SK-N-SH (cell line): ENCODE data around the gene AFM.

Source experiments
- CHD2 ChIP-seq: fragments of 150-350 bp; IDR thresholded peaks from 2 replicates; pipeline ENCODE4 v1.6.1; 2018; ENCODE audit warnings: low read length; ENCODE audit not compliant: partially characterized antibody
- CTCF ChIP-seq: fragments of 200-600 bp; sonication (generic); IDR thresholded peaks from 2 replicates; pipeline ENCODE4 v1.6.1; 2017; ENCODE audit warnings: antibody characterized with exemption, mild to moderate bottlenecking, moderate library complexity
- EP300 ChIP-seq, 2 experiments: IDR thresholded peaks; 2 replicates each; pipeline versions ENCODE4 v1.4.0 to v1.6.1; 2012; ENCODE audit warnings: borderline replicate concordance in 1 of 2, low read depth in 1 of 2, low read length in 1 of 2
- MAX ChIP-seq: IDR thresholded peaks from 2 replicates; pipeline ENCODE4 v1.4.0; 2012; ENCODE audit warnings: low read depth
- POLR2AphosphoS5 ChIP-seq: IDR thresholded peaks from 2 replicates; pipeline ENCODE4 v1.6.1; 2012; ENCODE audit warnings: low read depth, low read length
- RAD21 ChIP-seq: IDR thresholded peaks from 2 replicates; pipeline ENCODE4 v1.6.1; 2012; ENCODE audit warnings: mild to moderate bottlenecking, low read length
- RCOR1 ChIP-seq: fragments of 150-350 bp; IDR thresholded peaks from 2 replicates; pipeline ENCODE4 v1.6.1; 2017; ENCODE audit warnings: antibody characterized with exemption, low read length
- RXRA ChIP-seq: IDR thresholded peaks from 2 replicates; pipeline ENCODE4 v1.4.0; 2012; ENCODE audit warnings: low read depth, mild to moderate bottlenecking, borderline replicate concordance
- SIN3A ChIP-seq: IDR thresholded peaks from 2 replicates; pipeline ENCODE4 v1.6.1; 2012; ENCODE audit warnings: low read depth, mild to moderate bottlenecking, low read length, moderate library complexity, borderline replicate concordance
- SMC3 ChIP-seq: IDR thresholded peaks from 2 replicates; pipeline ENCODE4 v1.6.1; 2012; ENCODE audit warnings: low read depth, low read length, improper control_type of control experiment
- TAF1 ChIP-seq: IDR thresholded peaks from 2 replicates; pipeline ENCODE4 v1.6.1; 2012; ENCODE audit warnings: low read depth, mild to moderate bottlenecking, low read length, moderate library complexity, borderline replicate concordance

- no peak for TF ChIP-seq MAX
- no peak for TF ChIP-seq CTCF
- no peak for TF ChIP-seq CHD2
- TF ChIP-seq SIN3A, result no peak
- no peak for TF ChIP-seq RCOR1
- TF ChIP-seq RAD21, result no peak
- TF ChIP-seq POLR2AphosphoS5, result no peak
- no peak for TF ChIP-seq RXRA
- no peak for TF ChIP-seq EP300 (IDR thresholded peaks at IDR 0.05; ENCODE audit: borderline replicate concordance in 1 of 2, low read depth in 1 of 2, low read length in 1 of 2)
- TF ChIP-seq TAF1, result no peak
- no peak for TF ChIP-seq SMC3
These were observed 5.7 kb downstream of the AFM start for GRCh38 chr4:73487233-73487632.
